K562 (cell line): ENCODE data around the gene EPHB3.

Experiments used
- CHD2 ChIP-seq: IDR thresholded peaks from 2 replicates; pipeline ENCODE4 v1.6.1; 2011; ENCODE audit warnings: low read depth, low read length
- CTCF ChIP-seq, 3 experiments: IDR thresholded peaks in 2 of 3; conservative IDR thresholded peaks in 1 of 3; 2 replicates each; pipeline ENCODE4 v1.5.1; 2011 to 2012; ENCODE audit warnings: low read length in 3 of 3, mild to moderate bottlenecking in 3 of 3, control low read depth in 2 of 3, improper control_type of control experiment in 1 of 3, inconsistent platforms in 1 of 3, low read depth in 1 of 3, mixed read lengths in 1 of 3, moderate library complexity in 1 of 3; ENCODE audit not compliant: insufficient read depth in 2 of 3
- DMBX1 ChIP-seq: fragments of 250-450 bp; sonication (Bioruptor Pico); IDR thresholded peaks from 2 replicates; pipeline ENCODE4 v1.8.0; 2022; ENCODE audit warnings: inconsistent platforms, mild to moderate bottlenecking, moderate library complexity, borderline replicate concordance
- HDGF ChIP-seq: fragments of 450-650 bp; IDR thresholded peaks from 2 replicates; pipeline ENCODE4 v1.6.1; 2016
- SMARCC2 ChIP-seq: fragments of 450-650 bp; IDR thresholded peaks from 2 replicates; pipeline ENCODE4 v1.6.1; 2017; ENCODE audit warnings: antibody characterized with exemption, moderate library complexity, mild to moderate bottlenecking, low read depth

- TF ChIP-seq DMBX1 (CRISPR knock-in tag) = no peak
- TF ChIP-seq HDGF = no peak
- TF ChIP-seq SMARCC2 = no peak
- TF ChIP-seq CTCF (IDR thresholded peaks at IDR 0.05 in 2 of 3, conservative IDR thresholded peaks at IDR 0.05 in 1 of 3; ENCODE audit: insufficient read depth in 2 of 3, low read depth in 1 of 3, low read length in 3 of 3) = no peak
- TF ChIP-seq CHD2 = no peak
Measured at GRCh38 chr3:184594371-184595001, 32.9 kb downstream of the EPHB3 start.
